Glomerular visceral epithelial cell (primary cell): Measurements from ENCODE around the gene PIGR.

Experiments
- DNase-seq: peaks from one replicate; pipeline ENCODE4 v3.0.0-alpha.2; 2016; ENCODE audit errors: extremely low spot score

PIGR gene

GRCh38 chr1:206890125-206891060 is 55.9 kb downstream of the PIGR start:
- DNase-seq, result no peak

- DNase-seq, result no peak
These were observed 58.6 kb downstream of the PIGR start for GRCh38 chr1:206887701-206888100.

DNA sequence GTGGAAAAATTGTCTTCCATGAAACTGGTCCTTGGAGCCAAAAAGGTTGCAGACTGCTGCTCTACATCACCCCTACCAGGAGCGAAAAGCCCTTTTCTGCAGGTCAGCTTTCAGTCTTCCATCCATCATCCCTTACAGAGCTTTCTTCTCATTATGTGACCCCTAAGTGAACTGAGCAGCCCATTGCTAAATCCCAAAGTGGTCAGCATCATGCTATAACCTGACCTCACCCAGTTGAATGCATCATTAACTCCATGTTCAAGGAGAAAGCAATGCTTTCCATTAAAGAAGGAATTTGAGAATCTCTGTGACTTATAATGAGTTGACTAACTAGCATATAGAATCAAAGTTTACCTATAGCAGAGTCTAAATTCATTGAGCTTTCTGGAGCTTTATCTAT is 59.4 kb downstream of the PIGR start:
- DNase-seq, result peak; percentile 21

DNA sequence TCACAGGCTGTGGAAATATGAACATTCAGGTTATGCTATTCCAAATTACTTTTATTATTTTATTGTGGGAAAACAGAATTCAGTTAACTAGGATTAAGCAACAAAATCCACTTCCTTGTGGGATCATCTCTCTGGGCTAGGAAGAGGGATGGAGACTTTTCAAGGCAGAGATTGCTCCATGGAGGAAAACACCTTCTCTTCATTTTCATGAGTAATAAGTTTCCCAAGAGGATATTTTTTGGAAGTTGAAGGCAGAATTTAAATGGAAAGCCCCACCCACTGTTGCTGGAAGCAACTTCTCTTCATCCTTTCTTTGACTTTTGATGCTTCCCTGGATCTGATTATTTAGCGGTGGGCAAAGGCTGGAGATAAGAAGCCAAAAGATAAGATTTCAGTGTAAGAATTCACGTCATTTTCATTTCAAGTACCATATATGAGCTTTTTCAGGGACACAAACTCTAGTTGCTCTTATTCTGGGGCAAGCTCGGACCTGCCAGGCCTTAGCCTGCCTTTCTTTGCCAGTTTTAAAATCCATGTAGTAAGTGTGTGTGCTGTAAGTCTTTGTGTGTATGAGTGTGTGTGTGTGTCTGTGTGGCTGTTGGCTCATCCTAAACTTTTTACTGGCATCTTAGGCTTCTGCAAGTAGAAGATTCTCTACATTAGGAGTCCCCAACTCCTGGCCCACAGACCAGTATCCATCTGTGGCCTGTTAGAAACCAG is 60.8 kb downstream of the PIGR start:
- DNase-seq, result no peak

DNA sequence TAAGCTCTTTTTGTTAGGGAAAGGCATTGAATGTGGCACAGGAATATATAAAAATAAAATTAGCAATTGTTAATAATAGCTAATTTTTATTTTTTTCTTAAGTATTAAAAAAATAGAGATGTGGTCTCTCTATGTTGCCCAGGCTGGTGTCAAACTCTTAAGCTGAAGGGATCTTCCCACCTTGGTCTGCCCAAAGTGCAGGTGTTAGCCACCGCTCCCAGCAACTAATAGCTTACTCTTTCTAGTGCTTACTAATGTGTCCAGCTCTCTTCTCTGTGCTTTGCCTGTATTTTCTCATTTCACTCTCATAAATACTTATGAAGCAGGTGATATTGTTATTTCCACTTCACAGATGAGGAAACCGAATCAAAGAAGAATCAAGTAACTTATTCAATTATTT is 62.4 kb downstream of the PIGR start:
- DNase-seq, result no peak

- no peak for DNase-seq
These were observed 63.1 kb downstream of the PIGR start for GRCh38 chr1:206883160-206883559.

DNA sequence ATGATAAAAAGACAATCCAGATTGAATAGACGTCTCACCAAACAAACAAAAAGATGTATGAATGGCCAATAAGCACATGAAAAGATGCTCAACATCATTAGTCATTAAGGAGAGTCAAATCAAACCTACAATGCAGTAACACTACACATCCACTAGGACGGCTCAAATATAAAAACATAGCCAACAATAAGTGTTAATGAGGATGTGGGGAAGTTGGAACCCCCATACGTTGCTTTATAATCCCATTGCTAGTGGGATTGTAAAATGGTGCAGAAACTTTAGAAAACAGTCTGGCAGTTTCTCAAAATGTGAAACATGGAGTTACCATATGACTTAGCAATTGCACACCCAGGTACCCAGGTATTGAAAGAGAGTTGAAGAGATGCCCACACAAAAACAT is 63.7 kb downstream of the PIGR start:
- DNase-seq, result no peak

GRCh38 chr1:206880314-206880713 is 66.0 kb downstream of the PIGR start:
- no peak for DNase-seq
